GM23338 (cell line): ENCODE data around the gene FOXQ1.

Experiments
- CTCF ChIP-seq, 2 experiments: fragments of 200-600 bp in 1 of 2; sonication (generic) in 1 of 2; conservative IDR thresholded peaks; 2 replicates each; pipeline versions ENCODE4 v1.5.1 to v1.6.1; 2016 to 2017; ENCODE audit warnings: antibody characterized with exemption in 2 of 2, low read depth in 2 of 2, mild to moderate bottlenecking in 2 of 2, moderate library complexity in 1 of 2
- EZH2 ChIP-seq: fragments of 200-600 bp; sonication (generic); IDR thresholded peaks from one replicate; pipeline ENCODE4 v1.8.0; 2017; ENCODE audit warnings: antibody characterized with exemption, mild to moderate bottlenecking, low read depth; ENCODE audit not compliant: unreplicated experiment
- JUNB ChIP-seq: IDR thresholded peaks from one replicate; pipeline ENCODE4 v1.6.1; 2016; ENCODE audit warnings: antibody characterized with exemption; ENCODE audit not compliant: unreplicated experiment
- POLR2AphosphoS5 ChIP-seq: IDR thresholded peaks from 2 replicates; pipeline ENCODE4 v1.6.1; 2016; ENCODE audit warnings: antibody characterized with exemption, low read depth
- REST ChIP-seq: IDR thresholded peaks from one replicate; pipeline ENCODE4 v1.6.1; 2018; ENCODE audit warnings: antibody characterized with exemption; ENCODE audit not compliant: unreplicated experiment

GRCh38 chr6:1314617-1315016, 2.7 kb downstream of the FOXQ1 start:
- no peak for TF ChIP-seq POLR2AphosphoS5
- no peak for TF ChIP-seq CTCF (conservative IDR thresholded peaks at IDR 0.05; ENCODE audit: low read depth in 2 of 2)
- TF ChIP-seq EZH2, result peak; percentile 72
- no peak for TF ChIP-seq JUNB
- no peak for TF ChIP-seq REST
